GM20431 (cell line): ENCODE results near the gene NEK9.

Experiments
- in situ Hi-C: fragments of 300-500 bp; cut with MseI, MboI; formaldehyde crosslinking; loops from one replicate; pipeline ENCODE4 v1.15.0; 2020; ENCODE audit warnings: low sequenced_read_pairs; ENCODE audit not compliant: unreplicated experiment

The NEK9 gene

DNA sequence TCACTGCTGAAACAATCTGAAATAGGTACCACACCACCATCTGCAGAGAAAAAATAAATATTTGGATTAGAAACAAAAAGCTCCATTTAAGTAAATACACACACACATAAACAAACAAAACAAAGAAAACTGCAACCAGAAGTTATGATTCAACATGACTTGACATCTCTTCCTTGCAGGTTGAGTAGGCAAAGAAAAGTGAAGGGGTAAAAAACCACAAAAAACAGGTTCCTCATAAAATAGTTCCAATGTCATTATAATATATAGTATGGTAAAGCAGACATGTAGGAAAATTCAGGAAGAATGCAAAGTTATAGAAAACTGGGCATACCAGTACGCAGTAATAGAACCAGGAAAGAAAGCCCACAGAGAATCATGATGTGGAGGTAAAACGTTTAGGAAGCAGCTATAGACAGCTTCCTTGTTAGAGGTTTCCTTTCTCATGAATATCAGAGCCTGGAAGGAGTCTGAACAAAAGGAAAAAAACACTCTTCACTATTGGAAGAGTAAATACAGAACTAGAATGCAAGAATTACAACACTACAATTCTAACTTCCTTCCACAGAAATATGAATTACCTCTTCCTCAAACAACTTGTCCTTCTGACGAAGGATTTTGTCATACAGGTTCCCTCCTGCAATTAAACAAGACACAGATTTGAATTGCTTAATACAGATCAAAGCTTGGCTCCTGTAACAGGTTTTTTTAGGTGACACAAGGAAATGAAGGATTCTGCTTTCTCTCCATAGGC, 6.1 kb downstream of the NEK9 start:
- in situ Hi-C loops, result no loop called here

DNA sequence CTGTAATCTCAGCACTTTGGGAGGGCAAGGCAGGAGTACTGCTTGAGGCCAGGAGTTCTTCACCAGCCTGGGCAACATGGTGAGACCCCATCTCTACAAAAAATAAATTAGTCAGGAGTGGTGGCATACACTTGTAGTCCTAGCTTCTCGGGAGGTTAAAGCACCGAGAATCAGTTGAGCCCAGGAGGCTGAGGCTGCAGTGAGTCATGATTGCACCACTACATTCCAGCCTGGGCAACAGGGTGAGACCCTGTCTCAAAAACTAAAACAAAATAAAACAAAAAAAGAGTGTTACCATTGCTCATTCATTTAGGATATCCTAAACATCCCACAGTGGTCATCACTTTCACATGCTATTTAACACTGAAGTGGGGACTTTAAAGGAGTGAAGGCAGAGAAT, 7.8 kb downstream of the NEK9 start:
- in situ Hi-C loops, result no loop called here

DNA sequence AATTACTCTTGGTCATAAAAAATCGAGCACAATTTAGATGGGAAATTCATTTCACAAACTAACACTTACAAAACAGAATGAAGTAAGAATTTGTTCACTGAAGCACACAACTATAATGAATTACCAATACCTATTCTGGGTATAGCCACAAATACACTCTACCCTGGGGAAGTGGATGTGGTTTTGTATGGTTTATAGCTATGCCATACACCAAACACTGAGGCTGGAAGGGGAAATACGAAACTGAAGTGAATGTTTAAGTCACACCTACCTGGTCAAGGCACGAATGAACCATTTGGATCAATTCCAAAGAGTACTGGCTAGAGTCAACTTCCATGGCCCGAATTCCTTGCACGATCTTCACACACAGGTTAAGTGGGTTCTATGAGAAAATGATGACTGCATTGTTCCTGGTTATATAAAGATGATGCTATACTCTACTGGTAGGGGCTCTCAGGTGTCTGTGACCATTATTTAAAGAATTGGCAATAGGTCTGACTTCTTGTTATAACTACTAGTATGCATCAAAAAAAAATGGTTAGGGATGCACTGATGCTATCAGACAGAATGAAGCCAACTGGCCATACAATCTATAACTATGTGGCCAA, 12.8 kb downstream of the NEK9 start:
- in situ Hi-C loops, result no loop called here

DNA sequence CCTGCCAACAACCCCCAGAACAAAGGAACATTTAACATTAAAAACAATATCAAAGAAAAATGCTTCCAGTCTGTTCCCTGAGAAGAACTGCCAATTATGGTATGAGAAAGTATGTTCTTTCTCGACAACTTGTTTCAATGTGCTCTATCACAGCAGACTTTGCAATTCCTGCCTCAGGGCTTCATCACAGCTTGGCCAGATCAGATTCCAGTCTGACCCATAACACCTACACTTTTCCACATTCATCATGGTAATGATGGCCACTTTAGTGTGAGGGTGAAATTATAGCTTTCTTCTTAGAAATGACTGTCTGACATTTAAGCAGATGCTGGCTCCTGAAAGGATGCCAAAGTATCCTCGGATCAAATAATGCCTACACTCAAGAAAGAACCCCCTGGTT, 17.0 kb downstream of the NEK9 start:
- in situ Hi-C loops, result no loop called here

DNA sequence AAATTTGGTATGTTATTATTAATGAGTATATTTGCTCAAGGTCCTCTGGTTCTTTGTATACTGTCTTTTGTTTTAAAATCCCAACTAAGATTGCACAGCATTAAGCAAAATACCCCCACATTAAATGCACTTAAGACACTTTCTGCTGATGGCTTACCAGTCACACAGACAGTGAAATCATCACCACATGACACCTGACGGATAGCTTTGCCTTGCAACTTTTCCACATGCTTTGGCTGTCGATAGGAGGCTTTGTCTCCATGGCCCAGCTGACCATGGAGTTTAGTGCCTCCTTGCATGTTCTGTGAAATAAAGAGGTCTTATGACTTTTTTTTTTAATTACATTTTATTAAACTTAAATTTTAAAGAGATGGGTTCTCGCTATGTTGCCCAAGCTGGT, 19.7 kb downstream of the NEK9 start:
- in situ Hi-C loops, result no loop called here

DNA sequence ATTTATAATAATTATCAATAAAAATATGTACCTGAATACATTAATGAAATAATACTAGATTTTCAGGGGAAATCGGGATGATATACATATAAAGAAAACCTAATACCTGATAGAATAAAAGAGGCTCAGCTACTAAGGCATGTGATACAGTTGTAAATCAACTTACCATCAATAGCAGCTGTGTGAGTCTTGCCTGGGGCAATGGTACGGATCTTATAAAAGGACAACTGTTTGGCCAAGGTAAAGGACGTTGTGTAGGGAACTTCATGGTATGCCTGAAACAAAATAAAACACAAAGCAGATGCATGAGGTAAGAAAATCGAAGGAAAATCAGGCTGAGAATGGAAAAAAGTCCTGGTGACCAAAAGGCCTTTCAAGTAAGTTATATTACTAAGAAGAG, 25.4 kb downstream of the NEK9 start:
- in situ Hi-C loops, result no loop called here

DNA sequence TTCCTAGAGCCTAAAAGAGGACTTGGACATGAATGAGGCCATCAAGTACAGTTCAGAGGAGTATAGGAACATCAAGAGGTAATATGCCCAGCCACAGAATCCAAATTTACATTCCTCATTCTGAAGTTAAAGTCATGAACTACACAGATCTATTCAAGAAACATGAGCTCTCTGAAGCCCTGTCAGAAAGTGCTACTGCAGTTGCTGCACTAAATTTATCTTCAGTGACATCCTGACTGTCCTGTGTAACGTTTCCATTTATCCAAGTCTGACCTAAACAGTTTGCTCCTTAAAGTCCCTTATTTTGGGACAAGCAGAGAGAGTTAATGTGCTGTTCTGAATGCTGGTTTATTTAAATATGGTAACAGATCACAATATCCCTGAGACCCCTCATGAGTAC, 28.2 kb downstream of the NEK9 start:
- in situ Hi-C loops, result no loop called here

DNA sequence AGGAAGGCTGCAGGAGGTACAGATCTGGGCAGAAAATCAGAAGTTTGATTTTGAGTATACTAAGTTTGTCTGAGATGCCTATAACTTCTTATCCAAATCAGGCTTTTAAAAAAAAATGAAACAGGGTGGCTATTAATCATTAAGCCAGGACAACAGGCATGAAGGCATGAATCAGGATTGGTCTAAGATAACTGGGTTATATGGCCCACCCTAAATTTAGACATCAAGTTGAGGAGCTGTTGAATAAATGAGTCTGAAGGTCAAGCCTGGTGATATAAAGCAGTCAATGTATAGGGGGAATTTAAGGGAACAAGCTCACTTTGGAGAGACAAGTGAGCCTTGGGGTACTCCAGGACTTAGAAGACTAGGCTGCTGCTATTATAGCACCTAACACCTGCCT, 28.6 kb downstream of the NEK9 start:
- in situ Hi-C loops, result no loop called here

DNA sequence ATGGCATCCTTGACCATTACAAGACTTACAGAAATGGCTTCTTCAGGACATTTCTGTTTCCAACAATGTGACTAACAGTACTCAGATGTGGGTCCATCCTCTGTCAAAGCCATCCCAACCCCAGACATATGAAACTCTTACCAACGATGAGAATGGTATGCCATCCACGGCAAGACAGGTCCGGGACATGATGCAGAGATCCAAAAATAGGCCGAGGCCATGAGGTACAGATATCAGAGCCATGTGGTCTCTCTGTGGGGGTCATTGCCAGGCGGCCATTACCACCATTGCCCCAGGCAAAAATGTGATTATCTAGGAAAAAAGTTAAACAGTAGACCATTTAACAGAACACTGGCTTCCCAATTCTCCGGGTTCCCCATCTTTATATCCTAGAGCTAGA, 29.9 kb downstream of the NEK9 start:
- in situ Hi-C loops, result no loop called here

DNA sequence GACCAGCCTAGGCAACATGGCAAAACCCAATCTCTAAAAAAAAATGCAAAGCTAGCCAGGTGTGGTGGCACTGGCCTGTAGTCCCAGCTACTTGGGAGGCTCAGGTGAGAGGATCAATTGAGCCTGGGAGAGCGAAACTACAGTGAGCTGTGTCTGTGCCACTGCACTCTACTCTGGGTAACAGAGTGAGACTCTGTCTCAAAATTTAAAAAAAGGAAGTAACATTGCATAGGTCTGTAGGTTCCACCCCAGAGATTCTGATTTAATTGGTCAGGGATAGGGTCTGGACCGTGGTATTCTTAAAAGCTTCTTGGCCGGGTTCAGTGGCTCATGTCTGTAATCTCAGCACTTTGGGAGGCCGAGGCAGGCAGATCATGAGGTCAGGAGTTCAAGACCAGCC, 31.2 kb downstream of the NEK9 start:
- in situ Hi-C loops, result no loop called here

DNA sequence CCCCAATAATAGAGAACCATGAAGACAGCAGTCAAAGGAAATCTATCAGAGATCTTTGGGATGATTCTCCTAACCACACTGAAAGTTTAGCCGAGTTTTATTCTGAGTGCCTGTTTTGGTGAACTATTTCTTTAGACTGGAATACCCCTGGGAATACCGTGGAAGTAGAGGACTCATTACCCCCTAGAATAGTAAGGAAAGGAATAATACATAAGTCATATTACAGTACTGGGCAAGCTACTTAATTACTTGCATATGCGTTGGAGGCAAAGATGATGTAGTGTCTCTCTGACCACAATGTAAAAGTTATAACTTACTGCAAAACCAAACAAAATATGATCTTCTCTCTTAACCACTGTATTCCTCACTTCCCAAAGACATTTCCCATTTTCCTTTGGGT, 32.0 kb downstream of the NEK9 start:
- in situ Hi-C loops, result no loop called here

DNA sequence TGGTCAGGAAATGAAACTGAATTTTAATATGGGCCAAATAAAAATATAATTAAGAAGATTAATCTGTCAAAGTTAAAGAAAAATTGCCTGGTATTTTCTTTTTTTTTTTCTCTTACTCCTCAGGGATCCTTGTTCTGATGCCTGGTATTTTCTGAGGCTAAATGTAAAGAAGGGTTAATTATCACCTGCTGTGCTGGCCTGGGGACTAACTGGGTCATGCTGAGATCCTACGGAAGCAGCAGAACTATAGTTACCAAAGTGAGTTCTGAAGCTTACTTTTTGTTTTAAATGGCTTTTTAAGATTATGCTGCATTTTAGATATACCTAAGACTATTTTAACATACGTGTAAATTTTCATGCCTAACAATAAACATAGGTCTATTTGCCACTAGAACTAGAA, 34.1 kb downstream of the NEK9 start:
- in situ Hi-C loops, result no loop called here

DNA sequence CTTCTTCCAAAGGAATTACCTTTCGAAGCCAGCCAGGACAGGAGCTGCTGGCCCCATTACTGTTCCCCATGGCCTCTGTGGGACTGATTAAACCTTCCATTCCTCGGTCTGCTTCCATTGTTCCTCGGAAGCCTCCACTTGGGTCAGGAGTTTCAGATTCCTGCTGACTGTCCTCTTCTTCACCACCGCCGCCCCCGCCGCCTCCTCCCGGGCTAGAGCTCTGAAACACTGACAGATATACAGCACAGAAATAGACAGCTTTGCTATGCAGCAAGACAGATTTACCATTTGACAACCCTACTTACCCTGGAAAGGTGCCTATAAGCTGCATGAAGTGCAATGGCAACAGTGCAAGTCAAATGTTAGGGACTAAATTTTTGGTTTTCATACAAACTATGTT, 35.6 kb downstream of the NEK9 start:
- in situ Hi-C loops, result no loop called here

DNA sequence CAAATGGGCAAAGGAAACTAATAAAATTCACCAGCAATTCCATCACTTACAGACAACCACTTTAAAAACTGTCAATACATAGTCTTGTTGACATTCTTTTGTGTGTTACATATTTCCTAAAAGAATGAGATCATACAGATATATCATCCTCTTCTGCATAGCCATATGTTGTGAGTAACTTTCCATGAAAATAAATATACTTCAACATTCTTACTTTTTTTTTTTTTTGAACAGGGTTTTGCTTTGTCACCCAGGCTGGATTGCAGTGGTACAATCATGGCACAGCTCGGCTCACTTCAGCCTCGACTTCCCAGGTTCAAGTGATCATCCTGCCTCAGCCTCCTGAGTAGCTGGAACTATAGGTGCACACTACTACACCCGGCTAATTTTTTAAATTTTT, 36.5 kb downstream of the NEK9 start:
- in situ Hi-C loops, result no loop called here

DNA sequence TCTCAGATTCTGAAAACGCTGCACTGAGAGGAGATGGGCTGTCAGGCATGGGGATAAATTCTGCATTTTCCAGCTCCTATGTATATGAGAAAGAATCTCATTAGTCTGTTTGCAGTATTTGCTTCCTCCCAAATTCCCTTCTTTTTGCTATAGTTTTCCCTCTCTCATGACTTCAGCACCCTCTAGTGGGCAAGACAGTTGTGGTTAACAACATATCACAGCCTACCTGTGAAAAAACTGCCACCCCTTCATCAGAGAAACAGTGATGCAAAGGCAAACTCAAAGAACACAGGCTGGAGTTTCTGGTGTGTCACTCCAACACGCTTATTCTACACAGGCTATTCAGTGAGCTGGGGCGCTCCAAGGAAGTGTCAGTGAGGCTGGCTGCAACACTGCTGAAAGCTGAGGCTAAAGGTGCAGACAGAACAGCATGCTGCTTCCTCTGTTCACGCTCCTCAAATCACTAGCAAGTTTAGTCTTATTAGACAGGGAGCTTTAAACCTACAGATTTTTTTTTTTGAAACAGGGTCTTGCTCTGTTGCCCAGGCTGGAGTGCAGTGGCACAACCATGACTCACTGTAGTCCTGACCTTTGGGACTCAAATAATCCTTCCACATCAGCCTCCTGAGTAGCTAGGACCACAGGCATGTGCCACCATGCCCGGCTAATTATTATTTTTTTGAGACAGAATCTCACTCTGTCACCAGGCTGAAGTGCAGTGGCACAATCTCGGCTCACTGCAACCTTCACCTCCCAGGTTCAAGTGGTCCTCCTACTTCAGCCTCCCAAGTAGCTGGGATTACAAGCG, 38.1 kb downstream of the NEK9 start:
- in situ Hi-C loops, result no loop called here

DNA sequence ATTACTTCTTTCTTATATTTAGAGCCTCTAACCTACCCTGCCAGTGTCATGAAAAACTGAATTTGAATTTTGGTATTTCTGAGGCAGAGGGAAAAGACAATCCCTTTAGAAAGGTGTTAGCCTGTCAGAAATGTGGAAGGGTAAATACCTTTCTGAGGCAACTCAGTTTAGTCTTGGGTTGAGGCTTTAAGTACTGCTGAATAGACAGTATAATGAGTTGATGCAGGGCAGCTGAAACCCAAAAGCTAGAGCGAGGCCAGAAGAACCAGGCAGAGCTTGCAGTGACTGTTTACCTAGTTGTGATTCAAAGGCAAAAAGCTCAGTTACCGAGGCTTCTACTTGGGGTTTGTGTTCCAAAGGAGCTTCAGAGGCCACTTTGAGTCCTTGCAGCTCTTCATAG, 38.7 kb downstream of the NEK9 start:
- in situ Hi-C loops, result no loop called here

DNA sequence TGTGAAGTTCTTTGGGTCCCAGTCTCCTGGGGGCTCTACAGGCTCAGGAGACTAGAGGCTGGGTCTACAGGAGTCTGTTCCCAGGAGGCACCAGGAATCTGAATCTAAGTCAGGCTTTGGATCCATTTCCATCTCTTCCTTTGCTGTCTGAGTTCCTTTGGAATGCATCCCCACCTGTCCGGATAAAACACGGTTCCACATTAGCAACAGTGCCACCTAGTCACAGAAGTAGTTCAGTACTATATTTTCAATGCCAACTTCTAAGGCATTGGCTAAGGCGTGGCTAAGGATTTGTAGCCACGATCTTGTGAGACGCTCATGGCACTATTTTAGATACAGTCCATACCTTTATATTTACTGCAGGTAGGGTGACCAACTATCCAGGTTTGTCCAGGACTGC, 42.3 kb downstream of the NEK9 start:
- in situ Hi-C loops, result no loop called here

DNA sequence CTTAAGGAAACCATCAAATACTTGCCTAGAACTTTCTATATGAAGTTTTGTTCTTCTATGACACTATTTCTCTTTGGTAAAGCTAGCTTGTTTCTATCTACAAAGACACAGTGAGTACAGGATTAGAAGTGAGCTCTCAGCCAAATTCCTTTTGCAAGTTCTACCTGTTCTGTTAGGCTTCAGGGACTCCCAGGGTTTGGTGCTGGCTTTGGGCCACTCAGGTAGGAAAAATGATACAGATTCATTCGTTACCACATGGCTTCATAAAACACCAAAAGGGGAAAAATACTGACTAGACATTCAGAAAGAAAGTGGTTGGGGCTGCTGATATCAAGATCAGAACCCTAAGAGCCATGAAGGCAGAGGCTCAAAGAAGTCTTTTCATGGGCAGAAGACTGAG, 43.6 kb downstream of the NEK9 start:
- in situ Hi-C loops, result no loop called here

DNA sequence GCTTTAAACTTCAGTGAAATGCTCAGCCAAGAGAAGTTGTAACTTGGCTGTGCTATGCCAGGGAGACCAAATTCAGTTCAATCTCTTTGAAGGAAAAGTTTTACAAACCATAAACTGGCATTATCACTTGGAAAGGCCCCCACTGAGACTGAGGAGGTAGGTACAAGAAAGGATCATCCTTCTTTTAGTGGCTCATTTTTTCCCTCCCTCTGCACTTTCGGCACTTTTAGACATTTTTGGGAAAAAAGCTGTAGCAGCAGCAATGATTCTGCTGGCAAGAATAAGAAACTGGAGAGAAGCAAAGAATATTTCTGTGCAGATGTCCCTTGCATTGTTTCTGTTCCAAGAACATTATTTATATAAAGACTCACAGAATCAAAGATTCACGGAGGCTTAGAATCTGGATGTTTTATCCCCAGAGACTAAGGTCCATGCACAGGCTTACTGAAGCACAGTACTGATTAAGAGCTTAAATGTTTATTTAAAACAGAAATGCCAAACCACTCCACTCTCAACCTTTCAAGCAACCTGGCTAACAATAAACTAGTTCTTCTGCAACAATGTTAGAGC, 45.1 kb downstream of the NEK9 start:
- in situ Hi-C loops, result no loop called here

DNA sequence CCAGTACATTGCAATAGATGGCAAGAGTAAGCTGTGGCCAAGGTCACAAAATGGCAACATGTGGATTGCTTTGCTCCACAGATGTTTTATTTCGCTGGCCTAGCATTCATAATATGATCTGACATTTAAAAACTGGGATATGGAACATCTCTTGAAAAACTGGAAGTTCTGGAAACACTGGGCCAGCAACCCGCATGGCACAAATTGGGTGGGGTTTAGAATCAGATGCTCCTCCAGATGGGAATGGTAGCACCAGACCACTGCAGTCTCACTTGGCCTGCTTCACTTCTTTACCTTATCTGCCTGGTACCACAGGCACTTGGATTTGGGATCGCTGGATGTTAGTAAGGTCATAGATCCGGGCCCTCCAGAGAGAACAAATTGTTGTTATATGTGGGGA, 47.3 kb downstream of the NEK9 start:
- in situ Hi-C loops, result no loop called here

DNA sequence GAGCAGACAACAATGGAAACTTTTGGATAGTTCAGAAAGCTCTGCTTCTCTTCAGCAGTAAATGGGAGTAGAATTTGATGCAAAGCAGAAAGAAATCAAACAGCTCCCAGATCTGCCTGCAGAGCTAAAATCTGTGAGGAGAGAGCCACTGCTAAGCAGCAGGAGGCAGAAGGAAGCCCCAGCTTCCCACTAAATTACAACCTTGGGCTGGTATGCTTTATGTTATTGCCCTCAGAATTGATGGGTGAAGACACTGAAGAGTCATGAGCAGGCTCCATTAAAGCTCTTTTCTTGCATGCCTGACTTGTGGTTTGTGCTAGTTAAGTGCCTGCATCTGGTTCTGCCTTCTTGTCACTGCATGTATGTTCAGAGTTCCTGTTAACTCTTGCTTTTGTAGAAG, 49.1 kb downstream of the NEK9 start:
- in situ Hi-C loops, result no loop called here
